HepG2 (cell line): ENCODE measurements around the gene SPATA13.

Experiments
- CBX1 ChIP-seq: IDR thresholded peaks from one replicate; pipeline ENCODE4 v1.6.1; 2016; ENCODE audit warnings: antibody characterized with exemption, low read depth
- CCAR2 ChIP-seq: fragments of 200-400 bp; formaldehyde crosslinking; optimal IDR thresholded peaks from 2 replicates; pipeline ENCODE3; 2018; ENCODE audit warnings: low read depth, mild to moderate bottlenecking, low read length, moderate library complexity
- ELF4 ChIP-seq: sonication (generic); formaldehyde crosslinking; IDR thresholded peaks from 2 replicates; pipeline ENCODE4 v1.5.0; 2020; ENCODE audit warnings: missing genetic modification reagents, mild to moderate bottlenecking, moderate library complexity, borderline replicate concordance
- MLXIP ChIP-seq: sonication (generic); formaldehyde crosslinking; IDR thresholded peaks from 2 replicates; pipeline ENCODE4 v1.9.0; 2021; ENCODE audit warnings: missing genetic modification reagents, borderline replicate concordance
- NCOR1 ChIP-seq: fragments of 200-600 bp; sonication (generic); IDR thresholded peaks from 2 replicates; pipeline ENCODE4 v1.7.0; 2017; ENCODE audit warnings: antibody characterized with exemption, low read length, borderline replicate concordance
- POLR2A ChIP-seq, 2 experiments: IDR thresholded peaks; 2 replicates each; pipeline ENCODE4 v1.6.1; 2011; ENCODE audit warnings: low read depth in 2 of 2, low read length in 2 of 2, mild to moderate bottlenecking in 1 of 2, moderate library complexity in 1 of 2; ENCODE audit not compliant: insufficient read depth in 1 of 2

GRCh38 chr13:24269821-24270220, 109.3 kb downstream of the SPATA13 start:
- TF ChIP-seq ELF4 (no peak), MLXIP (CRISPR knock-in tag) (no peak), CBX1 (no peak), CCAR2 (no peak), POLR2A (IDR thresholded peaks at IDR 0.05; ENCODE audit: insufficient read depth in 1 of 2, low read depth in 2 of 2, low read length in 2 of 2) (no peak), NCOR1 (no peak)
